Measurements from ENCODE around the gene GPR137. TPM values are rescaled to one million over a fixed set of nuclear protein-coding genes. Genes with fewer than 3 reads are reported as not detected.

Gene GPR137
- total and polyA plus RNA-seq, 9 of the 15 experiments (the other 6 are each of a cell fraction or from before 2014, with no cell fraction given), result 0.32 to 26.7 (median 10.7) TPM

- in situ Hi-C loops (cut with MboI), result no loop called here
- Histone ChIP-seq H3K27ac (ENCODE audit: extremely low read depth, low read depth, low read length) (peak within 1 kb of the TSS; percentile 99), H3K4me2 (ENCODE audit: insufficient read depth, low read length) (peak within 1 kb of the TSS; percentile 95), H3K36me3 (ENCODE audit: control insufficient read depth, insufficient read depth, low read length) (peaks cover 69% of the 10 kb centered on the region), H3K27me3 (ENCODE audit: control insufficient read depth in 2 of 2, insufficient read depth in 2 of 2, low read length in 2 of 2) (no peaks in the 10 kb centered on the region), H3K9me3 (replicated peaks; ENCODE audit: control insufficient read depth, insufficient read depth, low read depth, low read length) (no peaks in the 10 kb centered on the region), H3K4me3 (peak within 1 kb of the TSS; percentile 94), H3K9ac (ENCODE audit: insufficient read depth in 1 of 2, low read depth in 2 of 2, low read length in 2 of 2) (peak within 1 kb of the TSS; percentile 92 to 94), H3K4me1 (replicated peaks in 1 of 2; ENCODE audit: control insufficient read depth in 2 of 2, insufficient read depth in 2 of 2, low read length in 2 of 2) (peaks cover 8 to 64% of the 10 kb centered on the region in 2 experiments; a peak in 4 of 5 replicates), H3K9me1 (ENCODE audit: control insufficient read depth, insufficient read depth, low read length) (no peaks in the 10 kb centered on the region), H3K79me2 (ENCODE audit: control insufficient read depth, insufficient read depth, low read length) (peaks cover 38% of the 10 kb centered on the region), H2AFZ (ENCODE audit: low read depth, low read length) (peak within 1 kb of the TSS; percentile 92), H4K20me1 (replicated peaks; ENCODE audit: control insufficient read depth, insufficient read depth, low read length) (no peaks in the 10 kb centered on the region; the same call in 1 of the 2 replicates)
- ChIA-PET CTCF (ENCODE audit: low intra/inter-chr PET ratio) (interaction anchor here (1.1 to 2.7 kb wide), 4 partner anchors 14 to 336 kb away, joined by 3 to 19 read pairs (median 6); no protein-coding TSS in a partner anchor), POLR2A (interaction anchor here (0.6 to 2.6 kb wide), 21 partner anchors 10 to 1680 kb away, joined by 3 to 12 read pairs (median 6); partner anchors contain the start of genes CCDC88B and STIP1)
- no TSS peak for BruUV-seq (replicated peaks)
- DNase-seq (ENCODE audit: extremely low read depth in 1 of 4, low spot score in 3 of 4) (peak; percentile 69 to 99 (median 80)), FAIRE-seq (peak; percentile 100), ATAC-seq (peak; percentile 85)
- WGBS (ENCODE audit: insufficient coverage, low coverage, missing lambda C conversion rate), result under 1% methylated on average over 42 of the region's 43 CpGs
- intact Hi-C loops (cut with micrococcal nuclease), result loop anchor here (1.0 kb wide), 2 partner anchors 14 to 38 kb away; no protein-coding TSS in a partner anchor
- TF ChIP-seq RBBP5 (IDR thresholded peaks at IDR 0.05; ENCODE audit: borderline replicate concordance, insufficient read depth, low read length, poor library complexity, severe bottlenecking), result peak; percentile 32
- 0 out of 2 replicates have a peak, but pooled peaks have one; percentile 53 for TF ChIP-seq SPI1 (IDR thresholded peaks at IDR 0.05; ENCODE audit: borderline replicate concordance, low read depth, low read length)
- TF ChIP-seq L3MBTL2 (IDR thresholded peaks at IDR 0.05), result peak; percentile 75
- TF ChIP-seq SP2 (IDR thresholded peaks at IDR 0.05; ENCODE audit: extremely low read depth, low read depth, low read length, poor library complexity, severe bottlenecking), result peak; percentile 33
- TF ChIP-seq ZNF77 (CRISPR knock-in tag; IDR thresholded peaks at IDR 0.05), result 0 out of 2 replicates have a peak, but pooled peaks have one; percentile 54
- peak; percentile 47 for TF ChIP-seq RBM22 (IDR thresholded peaks at IDR 0.05; ENCODE audit: low read depth, low read length, poor library complexity, severe bottlenecking)
- TF ChIP-seq E2F1 (CRISPR knock-in tag; IDR thresholded peaks at IDR 0.05), result 0 out of 2 replicates have a peak, but pooled peaks have one; percentile 20
- TF ChIP-seq E2F8 (IDR thresholded peaks at IDR 0.05; ENCODE audit: low read depth, partially characterized antibody), result peak; percentile 90
- no peak for TF ChIP-seq POU5F1 (IDR thresholded peaks at IDR 0.05; ENCODE audit: borderline replicate concordance, low read depth, low read length, partially characterized antibody)
- no peak for TF ChIP-seq KLF10 (CRISPR knock-in tag; IDR thresholded peaks at IDR 0.05)
- peak; percentile 40; the same call in 1 of the 2 replicates for TF ChIP-seq ESRRA (IDR thresholded peaks at IDR 0.05; ENCODE audit: borderline replicate concordance, low read depth)
- no peak for TF ChIP-seq GMEB1 (CRISPR knock-in tag; IDR thresholded peaks at IDR 0.05)
- peak; percentile 42; the same call in 1 of the 2 replicates for TF ChIP-seq TAF7 (tag; IDR thresholded peaks at IDR 0.05)
- no peak for TF ChIP-seq BACH1 (tag; IDR thresholded peaks at IDR 0.05)
- TF ChIP-seq BCOR (IDR thresholded peaks at IDR 0.05), result peak; percentile 3; the same call in 1 of the 2 replicates
Observed at GRCh38 chr11:64317325-64317960, 31.8 kb downstream of the GPR137 start, which contains the start of gene TRMT112. TSS of gene TRMT112 (minus strand) at chr11:64317559. CDS start at chr11:64317526, 33 bp downstream.
